K562 (cell line): ENCODE results near the gene KCNJ12. TPM values are rescaled to one million over a fixed set of nuclear protein-coding genes. Genes with fewer than 3 reads are reported as not detected.

Experiments used
- ATAC-seq: fragments of 200-7000 bp; cut with Tn5 transposase; 3 replicates; pipeline ENCODE4 v1.9.1; 2020; ENCODE audit warnings: moderate library complexity
- BruUV-seq: library from RNA; stranded (reverse); fragments of 400-500 nt; replicated peaks from 2 replicates; lab custom pipeline; 2021; lab: Mats Ljungman, UMichigan
- CTCF ChIA-PET: fragments of 300-600 bp; formaldehyde crosslinking; extraction: SDS; loops from one replicate; lab custom pipeline; 2021; ENCODE audit warnings: low intra/inter-chr PET ratio; lab: Yijun Ruan, JAX
- POLR2A ChIA-PET: fragments of 300-600, 350-650 bp; sonication (Branson Sonifier 250); formaldehyde crosslinking; extraction: SDS; loops from one replicate; lab custom pipeline; 2021; ENCODE audit warnings: antibody characterized with exemption, inconsistent platforms; lab: Yijun Ruan, JAX
- DNase-seq, 4 experiments: peaks; one replicate each; pipeline versions ENCODE4 v3.0.0 to v3.0.0-alpha.2; 2011 to 2018; ENCODE audit warnings: low spot score in 3 of 4, mixed read lengths in 3 of 4; ENCODE audit errors: extremely low read depth in 1 of 4
- FAIRE-seq: peaks from 2 replicates; lab custom pipeline; 2011; peaks lifted over from hg19 to GRCh38; lab: Jason Lieb, UNC
- H2AFZ ChIP-seq: 2 replicates; pipeline ENCODE4 v1.6.0; 2011; ENCODE audit warnings: low read depth, low read length, control low read depth, inconsistent platforms
- H3K27ac ChIP-seq: fragments of 200-600 bp; 3 replicates; pipeline ENCODE4 v1.8.0; 2011; ENCODE audit warnings: low read depth, mild to moderate bottlenecking, control low read depth, inconsistent platforms, low read length, moderate library complexity, mixed read lengths; ENCODE audit errors: extremely low read depth
- H3K27me3 ChIP-seq, 2 experiments: fragments of 300-600 bp in 1 of 2; 2 replicates in 1 of 2; 3 replicates in 1 of 2; pipeline versions ENCODE4 v1.6.0 to v1.8.0; 2011; ENCODE audit warnings: inconsistent platforms in 2 of 2, low read length in 2 of 2, mild to moderate bottlenecking in 1 of 2, mixed read lengths in 1 of 2, moderate library complexity in 1 of 2; ENCODE audit not compliant: control insufficient read depth in 2 of 2, insufficient read depth in 2 of 2
- H3K36me3 ChIP-seq: fragments of 300-600 bp; 3 replicates; pipeline ENCODE4 v1.8.0; 2011; ENCODE audit warnings: mild to moderate bottlenecking, low read length, inconsistent platforms; ENCODE audit not compliant: control insufficient read depth, insufficient read depth
- H3K4me1 ChIP-seq, 2 experiments: fragments of 200-600 bp in 1 of 2; replicated peaks in 1 of 2; 2 replicates in 1 of 2; 3 replicates in 1 of 2; pipeline versions ENCODE4 v1.5.1 to v1.8.0; 2011; ENCODE audit warnings: inconsistent platforms in 2 of 2, low read length in 2 of 2, mild to moderate bottlenecking in 1 of 2, mixed read lengths in 1 of 2, moderate library complexity in 1 of 2; ENCODE audit not compliant: control insufficient read depth in 2 of 2, insufficient read depth in 2 of 2
- H3K4me2 ChIP-seq: 2 replicates; pipeline ENCODE4 v1.6.1; 2011; ENCODE audit warnings: low read length, control low read depth, inconsistent platforms, mixed read lengths; ENCODE audit not compliant: insufficient read depth
- H3K4me3 ChIP-seq: fragments of 200-600 bp; sonication (generic), shearing (Covaris generic); 2 replicates; pipeline ENCODE4 v1.5.1; 2016; ENCODE audit warnings: control low read depth, inconsistent platforms
- H3K79me2 ChIP-seq: fragments of 200-600 bp; 3 replicates; pipeline ENCODE4 v1.8.0; 2011; ENCODE audit warnings: low read length, inconsistent platforms; ENCODE audit not compliant: control insufficient read depth, insufficient read depth
- H3K9ac ChIP-seq, 2 experiments: 2 replicates each; pipeline versions ENCODE4 v1.6.0 to v1.6.1; 2011; ENCODE audit warnings: low read depth in 2 of 2, low read length in 2 of 2, control low read depth in 1 of 2, inconsistent platforms in 1 of 2, mild to moderate bottlenecking in 1 of 2, mixed read lengths in 1 of 2; ENCODE audit not compliant: insufficient read depth in 1 of 2
- H3K9me1 ChIP-seq: one replicate; pipeline ENCODE4 v1.6.0; 2011; ENCODE audit warnings: inconsistent platforms, mild to moderate bottlenecking, low read length, moderate library complexity; ENCODE audit not compliant: control insufficient read depth, insufficient read depth
- H3K9me3 ChIP-seq: replicated peaks from 2 replicates; pipeline ENCODE4 v1.5.1; 2011; ENCODE audit warnings: low read depth, low read length, inconsistent platforms; ENCODE audit not compliant: control insufficient read depth, insufficient read depth
- H4K20me1 ChIP-seq: replicated peaks from 2 replicates; pipeline ENCODE4 v1.6.1; 2011; ENCODE audit warnings: low read length, inconsistent platforms, mixed read lengths; ENCODE audit not compliant: control insufficient read depth, insufficient read depth
- DIDO1 ChIP-seq: fragments of 450-650 bp; IDR thresholded peaks from 2 replicates; pipeline ENCODE4 v1.6.1; 2016; ENCODE audit warnings: low read depth, missing biosample characterization, missing genetic modification characterization
- FOS ChIP-seq: IDR thresholded peaks from 3 replicates; pipeline ENCODE4 v1.6.1; 2011; ENCODE audit not compliant: insufficient read length; ENCODE audit errors: extremely low read depth
- MLLT1 ChIP-seq, 2 experiments: fragments of 450-650 bp; IDR thresholded peaks; 2 replicates each; pipeline ENCODE4 v1.6.1; 2016
- SMAD4 ChIP-seq: fragments of 250-450 bp; sonication (Bioruptor Pico); conservative IDR thresholded peaks from 2 replicates; pipeline ENCODE4 v1.8.0; 2021; ENCODE audit warnings: inconsistent platforms, mild to moderate bottlenecking, moderate library complexity
- TCF7 ChIP-seq: sonication (generic); IDR thresholded peaks from 2 replicates; pipeline ENCODE4 v1.6.1; 2016; ENCODE audit warnings: antibody characterized with exemption, borderline replicate concordance
- ZNF143 ChIP-seq: sonication (generic); formaldehyde crosslinking; IDR thresholded peaks from 2 replicates; pipeline ENCODE4 v1.9.0; 2022; ENCODE audit warnings: mild to moderate bottlenecking, missing genetic modification reagents
- ZNF280A ChIP-seq: fragments of 450-650 bp; IDR thresholded peaks from 2 replicates; pipeline ENCODE4 v1.6.1; 2018; ENCODE audit warnings: mild to moderate bottlenecking, low read depth; ENCODE audit not compliant: partially characterized antibody
- ZNF282 ChIP-seq: sonication (generic); formaldehyde crosslinking; IDR thresholded peaks from 2 replicates; pipeline ENCODE4 v1.8.1; 2023; ENCODE audit warnings: missing genetic modification reagents
- ZNF778 ChIP-seq: fragments of 450-650 bp; formaldehyde crosslinking; IDR thresholded peaks from 2 replicates; pipeline ENCODE4 v1.4.0; 2020; ENCODE audit warnings: mild to moderate bottlenecking, moderate library complexity
- WGBS: fragments of 100-300 bp; shearing (Covaris generic); methylation state at CpG from one replicate; pipeline ENCODE4 v1.1.6; 2016; ENCODE audit warnings: low coverage, mixed read lengths; ENCODE audit not compliant: insufficient coverage; ENCODE audit errors: missing lambda C conversion rate; 5-methylcytosine and 5-hydroxymethylcytosine counted together
- in situ Hi-C: fragments of 300-500 bp; cut with MboI; formaldehyde crosslinking; loops from 4 replicates; pipeline ENCODE4 v1.15.0; 2018; ENCODE audit warnings: inconsistent platforms, mixed read lengths
- intact Hi-C: fragments of 100-400 bp; cut with micrococcal nuclease; formaldehyde crosslinking; loops from 2 replicates; pipeline ENCODE4 v1.14.2; 2022
- polyA plus RNA-seq, 8 experiments: library from polyadenylated mRNA; depleted of rRNA in 4 of 8; stranded (reverse) in 5 of 8; unstranded in 3 of 8; fragments of >200 nt; fragmentation: Nextera tagmentation in 2 of 8; fragmentation: Illumina TruSeq in 1 of 8; extraction: Ambion mirVana in 2 of 8; extraction: Trizol in 1 of 8; gene quantifications; 2 replicates each; pipeline versions ENCODE4 v1.2.1 to v1.2.3, GENCODE V29; 2011 to 2014; ENCODE audit warnings: inconsistent platforms in 1 of 8, missing spikeins in 1 of 8
- total RNA-seq, 7 experiments: library from RNA; depleted of rRNA in 6 of 7; stranded (reverse); fragments of >200 nt in 6 of 7; fragmentation: Illumina TruSeq in 2 of 7; extraction: Trizol in 2 of 7; gene quantifications; 2 replicates each; pipeline versions ENCODE4 v1.2.1 to v1.2.3, GENCODE V29; 2011 to 2021; ENCODE audit warnings: low replicate concordance in 1 of 7

Gene KCNJ12
- total and polyA plus RNA-seq, 9 of the 15 experiments (the other 6 are each of a cell fraction or from before 2014, with no cell fraction given), result 0.02 TPM; not detected in 8

- no peak for FAIRE-seq
Measured at GRCh38 chr17:21357696-21358656, 18.2 kb upstream of the KCNJ12 start.

More at GRCh38 chr17:21357696-21358656, 18.2 kb upstream of the KCNJ12 start:
- Histone ChIP-seq H3K9me3 (no peaks in the 10 kb centered on the region), H2AFZ (no peak overlapping the region), H3K9me1 (no peaks in the 10 kb centered on the region), H3K79me2 (no peaks in the 10 kb centered on the region), H3K4me1 (no peaks in the 10 kb centered on the region; a peak in 1 of 5 replicates), H4K20me1 (no peaks in the 10 kb centered on the region), H3K36me3 (no peaks in the 10 kb centered on the region), H3K4me2 (no peak overlapping the region), H3K27ac (no peak overlapping the region), H3K27me3 (peaks cover 5 to 22% of the 10 kb centered on the region in 2 experiments; a peak in 4 of 5 replicates), H3K4me3 (no peak overlapping the region), H3K9ac (no peak overlapping the region)
- TF ChIP-seq MLLT1 (IDR thresholded peaks at IDR 0.05) (no peak), FOS (no peak), DIDO1 (no peak), ZNF778 (no peak), SMAD4 (CRISPR knock-in tag) (no peak), TCF7 (no peak), ZNF280A (no peak), ZNF143 (CRISPR knock-in tag) (no peak), ZNF282 (CRISPR knock-in tag) (no peak)
- in situ Hi-C loops, result no loop called here
- no peak for DNase-seq
- 2% methylated on average over 6 of the region's 10 CpGs for WGBS
- BruUV-seq, result no TSS peak
- POLR2A ChIA-PET, result interaction anchor here (1.0 kb wide), 1 partner anchor 24 kb away, joined by 3 read pairs; no protein-coding TSS in a partner anchor
- CTCF ChIA-PET, result no interaction called here
- no peak for ATAC-seq
- intact Hi-C loops, result no loop called here
